GM19372 (cell line): ENCODE results near the gene HARBI1.

Experiments
- ATAC-seq: cut with Tn5 transposase; IDR thresholded peaks from one replicate; pipeline ENCODE4 v1.9.1; 2021; ENCODE audit warnings: mild to moderate bottlenecking, low read depth, moderate library complexity; ENCODE audit not compliant: unreplicated experiment

The HARBI1 gene, protein sequence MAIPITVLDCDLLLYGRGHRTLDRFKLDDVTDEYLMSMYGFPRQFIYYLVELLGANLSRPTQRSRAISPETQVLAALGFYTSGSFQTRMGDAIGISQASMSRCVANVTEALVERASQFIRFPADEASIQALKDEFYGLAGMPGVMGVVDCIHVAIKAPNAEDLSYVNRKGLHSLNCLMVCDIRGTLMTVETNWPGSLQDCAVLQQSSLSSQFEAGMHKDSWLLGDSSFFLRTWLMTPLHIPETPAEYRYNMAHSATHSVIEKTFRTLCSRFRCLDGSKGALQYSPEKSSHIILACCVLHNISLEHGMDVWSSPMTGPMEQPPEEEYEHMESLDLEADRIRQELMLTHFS

GRCh38 chr11:46617134-46617971 lies at the start of gene HARBI1, which contains the start of gene ATG13:
Gene HARBI1, minus strand, starts transcription at chr11:46617227. Its CDS starts 990 bp downstream, at chr11:46616237.
Gene ATG13, plus strand, starts transcription at chr11:46617553. Its CDS starts 26,739 bp downstream, at chr11:46644292.
- ATAC-seq, result peak; percentile 96

DNA sequence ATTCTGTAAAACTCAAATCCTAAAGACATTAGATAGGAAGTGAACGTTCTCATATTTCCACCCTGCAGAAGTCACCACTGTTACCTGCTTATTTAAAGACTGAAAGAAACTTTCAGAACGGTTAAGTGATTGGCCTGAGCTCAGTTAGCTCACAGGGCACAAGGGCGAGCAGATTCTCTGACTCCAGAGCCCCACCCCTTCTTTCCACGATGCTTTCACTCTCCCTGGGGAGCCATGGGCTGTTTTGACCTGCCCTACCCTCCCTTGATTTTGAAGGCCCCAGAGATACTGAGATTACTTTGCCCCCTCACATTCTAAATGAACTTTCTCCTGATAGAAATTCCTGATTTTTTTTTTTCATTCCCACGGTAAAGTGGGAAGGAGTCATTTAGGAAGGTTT lies 49.5 kb upstream of the HARBI1 start:
- no peak for ATAC-seq

DNA sequence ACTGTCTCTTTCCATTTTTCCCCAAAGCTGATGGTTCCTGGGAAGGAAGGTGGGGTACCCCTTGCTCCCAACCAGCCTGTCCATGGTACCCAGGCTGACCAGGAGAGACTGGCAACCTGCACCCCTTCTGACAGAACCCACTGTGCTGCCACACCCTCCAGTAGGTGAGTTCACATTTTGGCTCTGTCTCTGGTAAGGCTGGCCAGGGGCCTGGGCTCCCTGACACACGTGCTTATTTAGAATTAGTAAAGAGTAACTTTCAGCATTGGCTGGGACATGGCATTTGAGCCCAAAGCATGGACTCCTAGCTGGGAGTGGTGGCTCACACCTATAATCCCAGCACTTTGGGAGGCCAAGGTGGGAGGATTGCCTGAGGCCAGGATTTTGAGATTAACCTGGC lies 48.3 kb upstream of the HARBI1 start:
- no peak for ATAC-seq

DNA sequence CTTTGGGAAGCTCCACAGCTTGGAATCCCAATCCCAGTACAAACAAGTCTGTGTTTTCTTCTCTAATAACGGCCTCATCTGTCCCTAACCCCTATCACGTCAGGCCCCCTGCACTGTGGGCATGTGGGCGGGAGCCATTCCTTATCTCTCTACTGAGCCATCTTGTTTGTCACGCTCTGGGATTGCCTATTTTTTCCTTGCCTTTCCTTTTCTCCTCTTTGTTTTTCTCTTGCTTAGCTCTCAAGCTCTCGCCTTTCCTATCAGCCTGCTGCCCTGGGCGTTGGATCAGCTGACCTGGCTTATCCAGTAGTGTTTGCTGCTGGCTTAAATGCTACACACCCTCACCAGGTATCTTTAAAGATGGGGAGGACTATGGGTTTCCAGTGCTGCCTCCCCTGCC lies 47.6 kb upstream of the HARBI1 start:
- ATAC-seq, result no peak

DNA sequence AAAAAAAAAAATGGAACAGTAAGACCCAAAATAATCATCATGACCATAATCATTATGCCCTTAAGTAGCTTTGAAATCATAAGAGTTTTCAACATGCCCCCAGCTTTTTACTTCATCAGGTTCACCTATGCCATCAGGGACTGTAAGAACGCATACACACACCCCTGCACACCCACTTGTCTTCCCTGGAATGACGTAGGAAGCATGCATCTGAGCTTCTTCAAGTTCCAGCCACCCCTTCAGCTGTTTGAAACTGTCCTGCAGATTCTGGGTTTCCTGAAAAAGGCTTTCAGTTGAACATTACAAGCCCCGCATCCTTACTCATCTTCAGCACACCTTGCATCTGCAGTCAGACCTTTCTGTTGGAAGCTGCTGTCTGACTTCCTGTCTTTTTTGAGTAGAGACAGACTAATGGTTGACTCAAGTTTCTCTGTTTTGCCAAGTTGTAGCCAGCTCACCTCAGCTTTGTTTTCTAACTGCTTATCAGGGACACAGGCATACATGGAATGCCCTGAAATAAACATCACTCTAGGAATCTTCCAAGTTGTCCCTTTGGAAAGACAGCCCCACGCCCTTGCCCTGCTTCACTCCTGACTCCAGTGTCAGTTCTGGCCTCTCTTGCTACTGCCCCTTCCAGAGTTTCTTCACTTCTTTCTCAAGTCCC lies 46.4 kb upstream of the HARBI1 start:
- no peak for ATAC-seq

GRCh38 chr11:46662366-46662765 lies 45.3 kb upstream of the HARBI1 start:
- no peak for ATAC-seq

- no peak for ATAC-seq
Observed at GRCh38 chr11:46661836-46662235, 44.8 kb upstream of the HARBI1 start.

DNA sequence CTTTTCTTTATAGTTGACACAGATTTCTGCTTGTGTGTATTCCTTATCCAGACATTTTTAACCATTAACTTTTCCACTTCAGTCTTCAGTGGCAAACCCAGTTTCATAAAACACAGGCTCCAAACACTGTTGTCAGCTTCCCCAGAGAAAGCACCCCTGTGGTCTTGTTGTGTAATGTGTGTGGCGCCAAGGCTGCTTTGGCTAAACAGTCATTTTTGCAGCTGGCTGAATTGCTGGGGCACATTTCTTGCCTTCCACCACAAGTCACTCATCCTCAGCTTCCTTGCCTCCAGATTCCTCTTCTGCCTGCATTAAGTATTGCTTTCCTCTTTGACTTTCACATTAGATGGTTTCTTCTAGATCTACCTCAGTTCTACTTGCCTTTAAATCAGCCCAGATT lies 42.9 kb upstream of the HARBI1 start:
- no peak for ATAC-seq

- no peak for ATAC-seq
Observed at GRCh38 chr11:46658259-46658658, 41.2 kb upstream of the HARBI1 start.

DNA sequence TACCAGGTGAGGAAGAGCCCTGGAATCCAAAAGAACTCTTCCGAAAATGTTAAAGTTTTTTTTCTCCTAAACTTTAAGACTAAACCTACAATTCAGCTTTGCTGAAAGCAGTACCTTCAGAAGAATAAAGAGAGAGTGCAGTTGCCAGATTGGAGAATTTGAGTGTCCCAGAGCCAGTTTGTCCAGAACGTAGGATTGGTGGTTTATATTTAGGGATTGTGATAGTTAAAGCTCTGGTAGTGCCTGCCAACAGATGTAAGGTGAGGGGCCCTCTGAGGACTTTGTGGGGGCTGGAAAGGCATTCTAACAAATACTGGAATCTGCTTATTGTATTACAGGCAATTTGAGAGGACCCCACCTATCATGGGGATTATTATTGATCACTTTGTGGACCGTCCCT lies 40.2 kb upstream of the HARBI1 start:
- ATAC-seq, result no peak

- no peak for ATAC-seq
Observed at GRCh38 chr11:46655631-46656030, 38.6 kb upstream of the HARBI1 start.

- no peak for ATAC-seq
Observed at GRCh38 chr11:46649180-46649738, 32.2 kb upstream of the HARBI1 start.

DNA sequence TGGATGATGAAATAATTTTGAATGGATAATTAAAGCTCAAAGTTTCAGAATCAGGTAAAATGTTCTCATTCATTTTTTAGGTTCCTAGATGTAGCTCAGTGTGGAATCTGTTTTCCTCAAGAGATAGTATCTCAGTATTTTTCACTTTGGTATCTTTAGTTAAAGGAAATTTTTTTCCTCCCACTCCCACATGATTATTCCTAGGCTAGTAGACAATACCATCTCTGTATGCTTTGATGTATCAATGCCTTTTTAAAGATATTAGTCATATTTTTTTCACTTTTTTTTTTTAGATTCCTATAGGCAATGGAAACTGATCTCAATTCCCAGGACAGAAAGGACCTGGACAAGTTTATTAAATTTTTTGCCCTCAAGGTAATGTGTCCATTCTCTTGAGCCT lies 27.0 kb upstream of the HARBI1 start:
- no peak for ATAC-seq

- ATAC-seq, result no peak
Observed at GRCh38 chr11:46643531-46643930, 26.5 kb upstream of the HARBI1 start.

GRCh38 chr11:46642627-46643335 lies 25.8 kb upstream of the HARBI1 start:
- ATAC-seq, result no peak

- ATAC-seq, result no peak
Observed at GRCh38 chr11:46641639-46642038, 24.6 kb upstream of the HARBI1 start.

DNA sequence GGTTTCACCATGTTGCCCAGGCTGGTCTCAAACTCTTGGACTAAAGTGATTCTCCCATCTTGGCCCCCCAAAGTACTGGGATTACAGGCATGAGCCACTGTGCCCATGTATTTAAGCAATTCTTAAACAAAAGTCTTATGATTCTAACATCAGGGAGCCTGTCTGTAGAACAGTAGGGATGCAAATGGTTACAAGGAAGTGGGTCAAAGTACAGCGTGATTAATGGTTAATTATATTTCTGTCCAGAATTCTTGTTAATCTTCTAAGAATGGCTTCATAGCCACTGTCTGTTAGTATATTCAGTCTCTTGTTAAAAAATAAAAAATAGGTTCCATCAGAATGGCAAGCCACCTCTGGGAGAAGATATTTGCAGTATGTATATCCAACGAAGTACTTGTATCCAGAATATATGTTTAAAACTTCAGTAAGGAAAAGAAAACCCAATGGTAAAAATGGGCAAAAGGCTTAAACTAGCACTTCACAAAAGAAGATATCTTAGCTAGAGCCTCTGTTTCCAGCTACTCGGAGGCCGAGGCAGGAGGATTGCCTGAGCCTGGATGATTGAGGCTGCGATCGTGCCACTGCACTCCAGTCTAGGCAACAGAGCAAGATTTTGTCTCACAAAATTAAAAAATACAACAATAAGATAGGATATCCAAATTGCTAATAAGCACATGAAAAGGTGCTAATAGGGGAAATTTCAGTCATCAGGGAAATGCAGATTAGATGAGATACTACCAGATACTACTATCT lies 23.2 kb upstream of the HARBI1 start:
- ATAC-seq, result no peak

- ATAC-seq, result no peak
Observed at GRCh38 chr11:46639197-46639839, 22.3 kb upstream of the HARBI1 start.

DNA sequence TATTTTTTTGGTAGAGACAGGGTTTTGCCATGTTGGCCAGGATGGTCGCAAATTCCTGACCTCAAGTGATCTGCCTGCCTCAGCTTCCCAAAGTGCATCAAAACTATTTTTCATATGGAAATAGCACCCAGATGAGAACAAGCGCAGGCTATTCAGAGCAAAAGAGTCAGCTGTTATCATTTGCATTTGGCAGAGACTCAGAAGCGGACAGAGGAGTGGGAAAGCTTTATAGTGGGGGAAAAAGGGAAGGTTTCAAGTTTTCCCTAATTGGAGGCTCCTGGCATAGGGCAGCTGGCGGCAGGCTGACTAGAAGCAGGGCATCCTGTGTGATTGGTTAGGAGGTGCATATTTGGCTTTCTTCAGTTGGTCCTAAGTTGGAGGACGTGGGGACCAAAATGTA lies 20.5 kb upstream of the HARBI1 start:
- ATAC-seq, result no peak
